H9 (cell line): ENCODE results near the gene CLEC18B. TPM values are rescaled to one million over a fixed set of nuclear protein-coding genes. Genes with fewer than 3 reads are reported as not detected.

Source experiments
- DNase-seq: peaks from one replicate; pipeline ENCODE4 v3.0.0-alpha.2; 2017
- H2AFZ ChIP-seq: one replicate; pipeline ENCODE4 v1.6.1; 2013; ENCODE audit warnings: mild to moderate bottlenecking, low read length, control low read depth, moderate library complexity
- H2AK5ac ChIP-seq: 2 replicates; pipeline ENCODE4 v1.6.1; 2013; ENCODE audit warnings: low read length, control low read depth, mixed read lengths; ENCODE audit not compliant: insufficient read length
- H2BK120ac ChIP-seq: one replicate; pipeline ENCODE4 v1.6.1; 2013; ENCODE audit warnings: low read depth, mild to moderate bottlenecking, low read length, control low read depth, inconsistent platforms; ENCODE audit not compliant: poor library complexity, severe bottlenecking
- H2BK12ac ChIP-seq: 2 replicates; pipeline ENCODE4 v1.6.1; 2013; ENCODE audit warnings: low read length, control low read depth, mixed read lengths, low read depth; ENCODE audit not compliant: insufficient read length
- H2BK15ac ChIP-seq: 2 replicates; pipeline ENCODE4 v1.6.1; 2013; ENCODE audit warnings: low read depth, low read length, control low read depth
- H2BK20ac ChIP-seq: one replicate; pipeline ENCODE4 v1.6.1; 2013; ENCODE audit warnings: low read depth, mild to moderate bottlenecking, low read length, control low read depth, inconsistent platforms; ENCODE audit not compliant: poor library complexity, severe bottlenecking
- H2BK5ac ChIP-seq: 2 replicates; pipeline ENCODE4 v1.6.1; 2013; ENCODE audit warnings: low read length, control low read depth, mixed read lengths; ENCODE audit not compliant: insufficient read length
- H3K14ac ChIP-seq: 2 replicates; pipeline ENCODE4 v1.6.1; 2013; ENCODE audit warnings: low read length, control low read depth; ENCODE audit not compliant: insufficient read depth
- H3K18ac ChIP-seq: 2 replicates; pipeline ENCODE4 v1.6.1; 2013; ENCODE audit warnings: low read depth, mild to moderate bottlenecking, mixed read lengths, low read length, control low read depth; ENCODE audit not compliant: insufficient read length
- H3K23ac ChIP-seq: 2 replicates; pipeline ENCODE4 v1.6.1; 2013; ENCODE audit warnings: low read length, control low read depth, mixed read lengths, low read depth; ENCODE audit not compliant: insufficient read length
- H3K23me2 ChIP-seq: 2 replicates; pipeline ENCODE4 v1.6.1; 2013; ENCODE audit warnings: low read depth, mild to moderate bottlenecking, mixed read lengths, low read length, control low read depth; ENCODE audit not compliant: insufficient read length, poor library complexity, severe bottlenecking
- H3K27ac ChIP-seq: 2 replicates; pipeline ENCODE4 v1.5.1; 2013; ENCODE audit warnings: low read length, control low read depth, mixed read lengths, low read depth; ENCODE audit not compliant: insufficient read length
- H3K27me3 ChIP-seq: 2 replicates; pipeline ENCODE4 v1.6.1; 2013; ENCODE audit warnings: low read length, control low read depth, inconsistent platforms; ENCODE audit not compliant: insufficient read depth
- H3K4ac ChIP-seq: 2 replicates; pipeline ENCODE4 v1.6.1; 2013; ENCODE audit warnings: low read depth, mild to moderate bottlenecking, control low read depth, inconsistent platforms, low read length, moderate library complexity
- H3K4me1 ChIP-seq: 2 replicates; pipeline ENCODE4 v1.6.1; 2013; ENCODE audit warnings: low read length, control low read depth, inconsistent platforms; ENCODE audit not compliant: insufficient read depth
- H3K4me2 ChIP-seq: 2 replicates; pipeline ENCODE4 v1.6.1; 2013; ENCODE audit warnings: low read length, control low read depth, mixed read lengths; ENCODE audit not compliant: insufficient read length, insufficient read depth
- H3K56ac ChIP-seq: 2 replicates; pipeline ENCODE4 v1.6.1; 2013; ENCODE audit warnings: low read depth, mild to moderate bottlenecking, mixed read lengths, low read length, control low read depth; ENCODE audit not compliant: insufficient read length
- H3K79me1 ChIP-seq: 2 replicates; pipeline ENCODE4 v1.6.1; 2013; ENCODE audit warnings: low read depth, mild to moderate bottlenecking, moderate library complexity, low read length, control low read depth, inconsistent platforms; ENCODE audit not compliant: insufficient read depth, poor library complexity, severe bottlenecking
- H3K79me2 ChIP-seq: 2 replicates; pipeline ENCODE4 v1.6.1; 2013; ENCODE audit warnings: low read length, control low read depth, inconsistent platforms; ENCODE audit not compliant: insufficient read depth
- H3K9ac ChIP-seq: 2 replicates; pipeline ENCODE4 v1.6.1; 2013; ENCODE audit warnings: low read length, control low read depth, mixed read lengths; ENCODE audit not compliant: insufficient read length; ENCODE audit errors: extremely low read depth
- H3K9me3 ChIP-seq: one replicate; pipeline ENCODE4 v1.6.1; 2013; ENCODE audit warnings: low read depth, low read length, inconsistent platforms; ENCODE audit not compliant: control insufficient read depth
- H3T11ph ChIP-seq: one replicate; pipeline ENCODE4 v1.6.1; 2013; ENCODE audit warnings: mild to moderate bottlenecking, low read length, control low read depth, inconsistent platforms
- H4K20me1 ChIP-seq: one replicate; pipeline ENCODE4 v1.6.1; 2013; ENCODE audit not compliant: control insufficient read depth, insufficient read length, insufficient read depth
- H4K5ac ChIP-seq: 2 replicates; pipeline ENCODE4 v1.6.1; 2013; ENCODE audit warnings: low read depth, mild to moderate bottlenecking, mixed read lengths, low read length, control low read depth; ENCODE audit not compliant: insufficient read length
- H4K8ac ChIP-seq: replicated peaks from 2 replicates; pipeline ENCODE4 v1.6.1; 2013; ENCODE audit warnings: low read length, control low read depth, mixed read lengths, low read depth; ENCODE audit not compliant: insufficient read length
- H4K91ac ChIP-seq: 2 replicates; pipeline ENCODE4 v1.6.1; 2013; ENCODE audit warnings: low read depth, mild to moderate bottlenecking, moderate library complexity, mixed read lengths, low read length, control low read depth; ENCODE audit not compliant: insufficient read length
- H3K27ac Mint-ChIP-seq, 3 experiments: 2 replicates in 2 of 3; 3 replicates in 1 of 3; pipeline ENCODE4 v1.8.0; 2020 to 2021; ENCODE audit warnings: mixed read lengths in 3 of 3, mild to moderate bottlenecking in 1 of 3, moderate library complexity in 1 of 3
- H3K27me3 Mint-ChIP-seq: 2 replicates; pipeline ENCODE4 v1.8.0; 2021; ENCODE audit warnings: low read depth, mild to moderate bottlenecking, moderate library complexity, mixed read lengths
- H3K36me3 Mint-ChIP-seq, 3 experiments: 2 replicates in 2 of 3; 3 replicates in 1 of 3; pipeline ENCODE4 v1.8.0; 2020 to 2021; ENCODE audit warnings: low read depth in 3 of 3, mixed read lengths in 3 of 3; ENCODE audit not compliant: insufficient read depth in 1 of 3
- H3K4me1 Mint-ChIP-seq, 2 experiments: 2 replicates each; pipeline ENCODE4 v1.8.0; 2020; ENCODE audit warnings: mixed read lengths in 2 of 2
- H3K4me3 Mint-ChIP-seq, 2 experiments: 2 replicates in 1 of 2; 3 replicates in 1 of 2; pipeline ENCODE4 v1.8.0; 2020 to 2021; ENCODE audit warnings: mild to moderate bottlenecking in 2 of 2, mixed read lengths in 2 of 2, moderate library complexity in 1 of 2
- H3K9me3 Mint-ChIP-seq, 2 experiments: 2 replicates in 1 of 2; 3 replicates in 1 of 2; pipeline ENCODE4 v1.8.0; 2020; ENCODE audit warnings: mild to moderate bottlenecking in 2 of 2, mixed read lengths in 2 of 2, moderate library complexity in 1 of 2
- CTCF ChIP-seq: fragments of 200-600 bp; sonication (generic); conservative IDR thresholded peaks from 3 replicates; pipeline ENCODE4 v1.8.0; 2021; ENCODE audit warnings: antibody characterized with exemption, mild to moderate bottlenecking
- WGBS: extraction: QIAGEN DNeasy Blood & Tissue Kit; methylation state at CpG from one replicate; pipeline ENCODE4 v1.1.7; 2013; ENCODE audit warnings: missing lambda C conversion rate, low lambda C conversion rate, mixed read lengths; ENCODE audit not compliant: insufficient read length; ENCODE audit errors: extremely low coverage; 5-methylcytosine and 5-hydroxymethylcytosine counted together
- total RNA-seq: library from RNA; stranded (reverse); gene quantifications from 2 replicates; pipeline ENCODE4 v1.2.1, GENCODE V29; 2021

Gene CLEC18B
- total RNA-seq, 1 experiment from 2014 or later = 0.37 TPM

GRCh38 chr16:74431516-74431915, 10.2 kb upstream of the CLEC18B start:
- Mint-ChIP-seq H3K36me3 (no peaks in the 10 kb centered on the region), H3K27ac (peak overlapping the region in 2 of 3 experiments; percentile 19 to 87; a peak in 4 of 7 replicates), H3K9me3 (peaks cover 0 to 5% of the 10 kb centered on the region in 2 experiments; a peak in 2 of 5 replicates), H3K4me3 (no peak overlapping the region; a peak in 1 of 5 replicates), H3K4me1 (peaks cover 0 to 12% of the 10 kb centered on the region in 2 experiments; a peak in 2 of 4 replicates), H3K27me3 (no peaks in the 10 kb centered on the region)
- no peaks in the 10 kb centered on the region for H3K23me2 ChIP-seq
- H4K5ac ChIP-seq = no peak overlapping the region
- no peak overlapping the region for H2BK120ac ChIP-seq
- no peaks in the 10 kb centered on the region for H3K27me3 ChIP-seq
- no peaks in the 10 kb centered on the region for H4K20me1 ChIP-seq
- H3K27ac ChIP-seq = no peak overlapping the region
- H2AFZ ChIP-seq = no peak overlapping the region
- H2BK5ac ChIP-seq = no peak overlapping the region
- no peak overlapping the region for H3K9ac ChIP-seq
- H3K56ac ChIP-seq = no peak overlapping the region
- H2AK5ac ChIP-seq = no peak overlapping the region
- no CpG with 5 or more reads among the region's 5 CpGs for WGBS
- H2BK20ac ChIP-seq = no peak overlapping the region
- no peak for TF ChIP-seq CTCF
- H3K14ac ChIP-seq = no peak overlapping the region; the same call in 1 of the 2 replicates
- no peak overlapping the region for H3K18ac ChIP-seq
- H3K4ac ChIP-seq = no peak overlapping the region
- H3K4me2 ChIP-seq = no peak overlapping the region
- H3K9me3 ChIP-seq = no peaks in the 10 kb centered on the region
- H3K79me1 ChIP-seq = no peaks in the 10 kb centered on the region
- no peak overlapping the region for H2BK15ac ChIP-seq
- H4K91ac ChIP-seq = no peak overlapping the region
- no peaks in the 10 kb centered on the region for H3K4me1 ChIP-seq
- no peak overlapping the region for H3T11ph ChIP-seq
- no peak overlapping the region for H2BK12ac ChIP-seq
- peak; percentile 36 for DNase-seq
- H4K8ac ChIP-seq = no peak overlapping the region
- H3K23ac ChIP-seq = no peak overlapping the region
- no peaks in the 10 kb centered on the region for H3K79me2 ChIP-seq
